SK-N-MC (cell line): ENCODE results near the gene SERGEF.

Experiments used
- DNase-seq: peaks from one replicate; pipeline ENCODE4 v3.0.0-alpha.2; 2011; ENCODE audit warnings: low read depth, low spot score
- H3K27ac ChIP-seq: fragments of 200-600 bp; sonication (generic); 2 replicates; pipeline ENCODE4 v1.5.1; 2016; ENCODE audit warnings: mixed run types
- H3K36me3 ChIP-seq: fragments of 200-600 bp; sonication (generic); 2 replicates; pipeline ENCODE4 v1.6.1; 2017; ENCODE audit warnings: antibody characterized with exemption, low read length, mixed read lengths; ENCODE audit not compliant: insufficient read depth
- H3K4me3 ChIP-seq: fragments of 200-600 bp; sonication (generic); 2 replicates; pipeline ENCODE4 v1.5.1; 2016
- H3K9ac ChIP-seq: fragments of 200-600 bp; sonication (generic); 2 replicates; pipeline ENCODE4 v1.8.0; 2017; ENCODE audit warnings: mixed run types, mixed read lengths; ENCODE audit not compliant: insufficient read length
- H3K9me3 ChIP-seq: fragments of 200-600 bp; sonication (generic); 2 replicates; pipeline ENCODE4 v1.6.1; 2017; ENCODE audit warnings: low read depth, mild to moderate bottlenecking, antibody characterized with exemption, low read length, moderate library complexity, mixed read lengths
- EZH2 ChIP-seq: fragments of 200-600 bp; sonication (generic); IDR thresholded peaks from one replicate; pipeline ENCODE4 v1.6.1; 2017; ENCODE audit warnings: antibody characterized with exemption
- FOXP2 ChIP-seq: optimal IDR thresholded peaks from 2 replicates; pipeline ENCODE3; 2011; ENCODE audit warnings: mild to moderate bottlenecking, moderate library complexity; ENCODE audit not compliant: insufficient read depth; ENCODE audit errors: extremely low read length, control extremely low read depth
- POLR2AphosphoS5 ChIP-seq: IDR thresholded peaks from 2 replicates; pipeline ENCODE4 v1.6.1; 2012; ENCODE audit warnings: mild to moderate bottlenecking, low read depth, low read length, borderline replicate concordance

SERGEF gene

GRCh38 chr11:17929171-17929570 is 83.7 kb downstream of the SERGEF start:
- H3K9me3 ChIP-seq: no peaks in the 10 kb centered on the region
- TF ChIP-seq POLR2AphosphoS5 (no peak), FOXP2 (no peak), EZH2 (no peak)
- H3K27ac ChIP-seq: no peak overlapping the region
- H3K9ac ChIP-seq: no peak overlapping the region
- no peak for DNase-seq
- no peaks in the 10 kb centered on the region for H3K36me3 ChIP-seq
- no peak overlapping the region for H3K4me3 ChIP-seq

GRCh38 chr11:17927681-17928343 is 85.0 kb downstream of the SERGEF start:
- H3K9me3 ChIP-seq: no peaks in the 10 kb centered on the region
- no peak for TF ChIP-seq EZH2
- TF ChIP-seq POLR2AphosphoS5: no peak
- no peak for TF ChIP-seq FOXP2
- H3K36me3 ChIP-seq: no peaks in the 10 kb centered on the region
- DNase-seq: peak; percentile 24
- peak overlapping the region; percentile 23; the same call in 1 of the 2 replicates for H3K4me3 ChIP-seq
- H3K27ac ChIP-seq: no peak overlapping the region
- no peak overlapping the region for H3K9ac ChIP-seq

- H3K27ac ChIP-seq: no peak overlapping the region
- TF ChIP-seq EZH2 (no peak), FOXP2 (no peak), POLR2AphosphoS5 (no peak)
- H3K9ac ChIP-seq: no peak overlapping the region
- no peak for DNase-seq
- H3K36me3 ChIP-seq: no peaks in the 10 kb centered on the region
- no peak overlapping the region for H3K4me3 ChIP-seq
- H3K9me3 ChIP-seq: no peaks in the 10 kb centered on the region
These were observed 85.8 kb downstream of the SERGEF start for GRCh38 chr11:17927041-17927440.

GRCh38 chr11:17924713-17925112 is 88.1 kb downstream of the SERGEF start:
- no peak overlapping the region for H3K9ac ChIP-seq
- no peak overlapping the region for H3K27ac ChIP-seq
- H3K36me3 ChIP-seq: no peaks in the 10 kb centered on the region
- no peaks in the 10 kb centered on the region for H3K9me3 ChIP-seq
- no peak overlapping the region for H3K4me3 ChIP-seq
- TF ChIP-seq FOXP2 (no peak), POLR2AphosphoS5 (no peak), EZH2 (no peak)
- no peak for DNase-seq

GRCh38 chr11:17923217-17923616 is 89.6 kb downstream of the SERGEF start:
- no peak overlapping the region for H3K27ac ChIP-seq

GRCh38 chr11:17922416-17922788 is 90.4 kb downstream of the SERGEF start:
- H3K4me3 ChIP-seq: peak overlapping the region; percentile 29
- no peak for DNase-seq
- H3K36me3 ChIP-seq: no peaks in the 10 kb centered on the region
- H3K9ac ChIP-seq: no peak overlapping the region
- H3K9me3 ChIP-seq: no peaks in the 10 kb centered on the region
- TF ChIP-seq POLR2AphosphoS5: no peak
- TF ChIP-seq EZH2: no peak
- TF ChIP-seq FOXP2: no peak
- no peak overlapping the region for H3K27ac ChIP-seq

More at GRCh38 chr11:17923217-17923616, 89.6 kb downstream of the SERGEF start:
- Histone ChIP-seq H3K9me3 (no peaks in the 10 kb centered on the region), H3K36me3 (no peaks in the 10 kb centered on the region), H3K9ac (no peak overlapping the region), H3K4me3 (no peak overlapping the region)
- no peak for TF ChIP-seq POLR2AphosphoS5
- TF ChIP-seq FOXP2: no peak
- no peak for TF ChIP-seq EZH2
- no peak for DNase-seq

- Histone ChIP-seq H3K4me3 (peak overlapping the region; percentile 29), H3K9me3 (no peaks in the 10 kb centered on the region), H3K9ac (no peak overlapping the region), H3K36me3 (no peaks in the 10 kb centered on the region), H3K27ac (0 out of 2 replicates have a peak overlapping the region, but pooled peaks have one; percentile 10)
- TF ChIP-seq FOXP2: no peak
- TF ChIP-seq EZH2: no peak
- peak; percentile 62; the same call in 1 of the 2 replicates for TF ChIP-seq POLR2AphosphoS5
- peak; percentile 68 for DNase-seq
These were observed 91.0 kb downstream of the SERGEF start for GRCh38 chr11:17921659-17922415.

- Histone ChIP-seq H3K9ac (no peak overlapping the region), H3K9me3 (no peaks in the 10 kb centered on the region), H3K36me3 (no peaks in the 10 kb centered on the region), H3K27ac (no peak overlapping the region), H3K4me3 (no peak overlapping the region)
- TF ChIP-seq POLR2AphosphoS5 (no peak), FOXP2 (no peak), EZH2 (no peak)
- DNase-seq: no peak
These were observed 94.7 kb downstream of the SERGEF start for GRCh38 chr11:17918049-17918605.
